GM12878 (cell line): ENCODE data around the gene DCAF7. TPM values are rescaled to one million over a fixed set of nuclear protein-coding genes. Genes with fewer than 3 reads are reported as not detected.

Source experiments
- ATAC-seq: fragments of 200-7000 bp; cut with Tn5 transposase; 3 replicates; pipeline ENCODE4 v1.9.1; 2020; ENCODE audit warnings: mild to moderate bottlenecking, moderate library complexity
- BruUV-seq: library from RNA; stranded (reverse); fragments of 400-500 nt; replicated peaks from 2 replicates; lab custom pipeline; 2021; lab: Mats Ljungman, UMichigan
- CTCF ChIA-PET: fragments of 300-600 bp; sonication (Branson Sonifier 250); formaldehyde crosslinking; extraction: SDS; loops from one replicate; lab custom pipeline; 2021; ENCODE audit warnings: inconsistent platforms; lab: Yijun Ruan, JAX
- POLR2A ChIA-PET: fragments of 350-600 bp; formaldehyde crosslinking; extraction: SDS; loops from one replicate; lab custom pipeline; 2021; ENCODE audit warnings: inconsistent platforms; lab: Charles Lee
- RAD21 ChIA-PET: fragments of 300-600 bp; sonication (Branson Sonifier 250); formaldehyde crosslinking; loops from one replicate; lab custom pipeline; 2023; ENCODE audit warnings: antibody characterized with exemption; ENCODE audit not compliant: unreplicated experiment; lab: Charles Lee
- SMC1A ChIA-PET: fragments of 300-600 bp; sonication (Branson Sonifier 250); formaldehyde crosslinking; loops from one replicate; lab custom pipeline; 2023; ENCODE audit not compliant: unreplicated experiment, uncharacterized antibody; lab: Charles Lee
- DNase-seq: peaks from one replicate; pipeline ENCODE4 v3.0.0-alpha.2; 2011; ENCODE audit warnings: low read depth, low spot score
- FAIRE-seq: peaks from 3 replicates; lab custom pipeline; 2011; peaks lifted over from hg19 to GRCh38; lab: Jason Lieb, UNC
- H2AFZ ChIP-seq: 2 replicates; pipeline ENCODE4 v1.6.0; 2011; ENCODE audit warnings: low read depth, low read length, control low read depth; ENCODE audit not compliant: control insufficient read depth
- H3K27ac ChIP-seq: 2 replicates; pipeline ENCODE4 v1.5.1; 2011; ENCODE audit warnings: control low read depth; ENCODE audit not compliant: control insufficient read depth, insufficient read depth
- H3K27me3 ChIP-seq, 2 experiments: replicated peaks in 1 of 2; 2 replicates each; pipeline versions ENCODE4 v1.6.0 to v1.6.1; 2011; ENCODE audit warnings: low read length in 1 of 2; ENCODE audit not compliant: control insufficient read depth in 2 of 2, insufficient read depth in 2 of 2
- H3K36me3 ChIP-seq, 2 experiments: 2 replicates each; pipeline ENCODE4 v1.5.1; 2011; ENCODE audit warnings: low read length in 1 of 2; ENCODE audit not compliant: control insufficient read depth in 2 of 2, insufficient read depth in 2 of 2
- H3K4me1 ChIP-seq: 2 replicates; pipeline ENCODE4 v1.6.1; 2011; ENCODE audit warnings: mild to moderate bottlenecking, low read length, moderate library complexity, mixed read lengths; ENCODE audit not compliant: control insufficient read depth, insufficient read depth
- H3K4me2 ChIP-seq: 2 replicates; pipeline ENCODE4 v1.6.0; 2011; ENCODE audit warnings: control low read depth; ENCODE audit not compliant: control insufficient read depth, insufficient read depth
- H3K4me3 ChIP-seq: fragments of 200-600 bp; sonication (generic); 2 replicates; pipeline ENCODE4 v1.5.1; 2016
- H3K79me2 ChIP-seq: 2 replicates; pipeline ENCODE4 v1.6.0; 2011; ENCODE audit warnings: low read length; ENCODE audit not compliant: control insufficient read depth, insufficient read depth
- H3K9ac ChIP-seq: 2 replicates; pipeline ENCODE4 v1.8.0; 2011; ENCODE audit warnings: low read length, control low read depth, mixed read lengths; ENCODE audit not compliant: control insufficient read depth, insufficient read depth
- H3K9me3 ChIP-seq: replicated peaks from 3 replicates; pipeline ENCODE4 v1.5.1; 2011; ENCODE audit warnings: mild to moderate bottlenecking, low read length; ENCODE audit not compliant: control insufficient read depth, insufficient read depth
- H4K20me1 ChIP-seq: 2 replicates; pipeline ENCODE4 v1.6.0; 2011; ENCODE audit not compliant: control insufficient read depth, insufficient read depth
- EED ChIP-seq: sonication (generic); IDR thresholded peaks from 2 replicates; pipeline ENCODE4 v1.6.1; 2016; ENCODE audit warnings: antibody characterized with exemption, low read depth
- SMC3 ChIP-seq: IDR thresholded peaks from 2 replicates; pipeline ENCODE4 v1.6.1; 2011; ENCODE audit warnings: low read length, improper control_type of control experiment, borderline replicate concordance
- SPI1 ChIP-seq: IDR thresholded peaks from 2 replicates; pipeline ENCODE4 v1.6.1; 2011; ENCODE audit warnings: low read depth, mild to moderate bottlenecking, low read length, moderate library complexity, borderline replicate concordance; ENCODE audit not compliant: insufficient read depth
- TCF3 ChIP-seq: IDR thresholded peaks from 2 replicates; pipeline ENCODE4 v1.6.1; 2012; ENCODE audit warnings: low read depth, mild to moderate bottlenecking, low read length, borderline replicate concordance; ENCODE audit not compliant: insufficient read depth
- ZZZ3 ChIP-seq: IDR thresholded peaks from 2 replicates; pipeline ENCODE4 v1.6.1; 2011; ENCODE audit warnings: low read depth; ENCODE audit not compliant: control insufficient read depth, insufficient read length
- WGBS: methylation state at CpG from one replicate; pipeline ENCODE4 v1.1.6; 2016; ENCODE audit warnings: low lambda C conversion rate; ENCODE audit not compliant: insufficient replicate concordance, insufficient coverage; ENCODE audit errors: missing lambda C conversion rate; 5-methylcytosine and 5-hydroxymethylcytosine counted together
- in situ Hi-C: fragments of 300-500 bp; cut with MboI; formaldehyde crosslinking; loops from 9 replicates; pipeline ENCODE4 v1.14.3; 2018; ENCODE audit warnings: mixed read lengths
- intact Hi-C: fragments of 100-400 bp; cut with micrococcal nuclease; formaldehyde crosslinking; loops from one replicate; pipeline ENCODE4 v1.14.2; 2022; ENCODE audit not compliant: unreplicated experiment
- polyA plus RNA-seq, 11 experiments: library from polyadenylated mRNA; depleted of rRNA in 4 of 11; unstranded in 6 of 11; stranded (reverse) in 5 of 11; fragments of >200 nt; fragmentation: Nextera tagmentation in 4 of 11; fragmentation: Illumina TruSeq in 1 of 11; extraction: Ambion mirVana in 4 of 11; extraction: Trizol in 1 of 11; gene quantifications; 1 replicate in 1 of 11; 2 replicates in 10 of 11; pipeline versions ENCODE4 v1.2.1 to v1.2.3, GENCODE V29; 2011 to 2016; ENCODE audit warnings: inconsistent platforms in 2 of 11, missing spikeins in 2 of 11, low read depth in 1 of 11
- total RNA-seq, 4 experiments: library from RNA; depleted of rRNA in 3 of 4; stranded (reverse); fragments of >200 nt in 3 of 4; fragmentation: Illumina TruSeq in 1 of 4; extraction: Trizol in 1 of 4; gene quantifications; 2 replicates each; pipeline versions ENCODE4 v1.2.1 to v1.2.3, GENCODE V29; 2013 to 2021
- TF ChIP-seq, protein P1 (sequence below): fragments of 450-650 bp; IDR thresholded peaks from 2 replicates; pipeline ENCODE4 v1.6.1; 2017; ENCODE audit warnings: borderline replicate concordance

The DCAF7 gene
- total and polyA plus RNA-seq, 10 of the 15 experiments (the other 5 are each of a cell fraction or from before 2014, with no cell fraction given): 27.0 to 103 (median 54.5) TPM

DNA sequence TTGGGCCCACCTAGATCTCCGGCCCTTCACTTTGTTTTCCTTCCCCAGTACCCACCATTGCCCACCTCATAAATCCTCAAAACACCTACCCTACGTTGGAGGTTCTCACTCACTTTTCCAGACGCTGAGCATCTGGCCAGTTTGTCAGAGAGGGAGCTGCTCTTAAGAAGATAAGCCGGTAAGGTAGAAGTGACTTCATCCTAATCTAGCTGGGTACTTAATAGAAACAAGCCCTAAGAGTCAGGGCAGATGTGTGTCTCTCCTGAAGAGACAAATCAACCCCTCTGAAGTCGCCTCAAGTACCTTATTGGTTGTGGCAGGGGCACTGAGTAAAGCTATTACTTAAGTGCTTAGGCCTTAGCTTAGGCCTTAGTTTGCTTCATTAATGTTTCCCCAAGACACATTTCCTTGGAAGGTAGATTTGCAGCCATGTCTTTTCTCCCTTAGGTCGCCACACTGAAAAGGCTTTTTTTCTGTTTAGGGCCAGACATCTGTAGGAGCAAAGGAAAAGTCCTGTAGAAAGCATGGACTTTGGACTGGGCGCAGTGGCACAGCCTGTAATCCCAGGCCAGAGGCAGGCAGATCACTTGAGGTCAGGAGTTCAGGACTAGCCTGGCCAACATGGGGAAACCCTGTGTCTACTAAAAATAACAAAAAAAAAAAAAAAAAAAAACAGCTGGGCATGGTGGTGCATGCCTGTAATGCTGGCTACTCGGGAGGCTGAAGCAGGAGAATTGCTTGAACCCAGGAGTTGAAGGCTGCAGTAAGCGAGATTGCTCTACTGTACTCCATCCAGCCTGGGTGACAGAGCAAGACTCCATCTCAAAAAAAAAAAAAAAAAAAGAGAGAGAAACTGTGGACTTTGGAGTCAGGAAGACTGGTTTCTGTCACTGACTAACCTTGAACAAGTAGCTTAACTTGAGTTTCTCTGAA, 51.4 kb downstream of the DCAF7 start:
- FAIRE-seq (no peak), ATAC-seq (peak; percentile 15)
- CTCF ChIA-PET: interaction anchor here (0.7 to 3.1 kb wide), 5 partner anchors 10 to 1620 kb away, joined by 3 to 39 read pairs (median 5); no protein-coding TSS in a partner anchor

More for the DNA sequence above, 51.4 kb downstream of the DCAF7 start:
- ChIA-PET RAD21 (interaction anchor here (0.7 to 1.7 kb wide), 9 partner anchors 10 to 176 kb away, joined by 3 to 5 read pairs (median 3); no protein-coding TSS in a partner anchor), POLR2A (interaction anchor here (0.6 to 2.2 kb wide), 11 partner anchors 11 to 408 kb away, joined by 3 to 8 read pairs (median 4); partner anchors contain the start of genes DCAF7 and MAP3K3), SMC1A (interaction anchor here (0.8 to 1.9 kb wide), 8 partner anchors 9 to 176 kb away, joined by 3 to 10 read pairs (median 4); partner anchors contain the start of gene MAP3K3)
- intact Hi-C loops: loop anchor here (2.0 kb wide), 1 partner anchor 45 kb away; no protein-coding TSS in a partner anchor
- no peak for DNase-seq
- peak overlapping the region; percentile 97 for H3K4me2 ChIP-seq
- peaks cover 0 to under 1% of the 10 kb centered on the region in 2 experiments; a peak in 1 of 4 replicates for H3K36me3 ChIP-seq
- peaks cover 16% of the 10 kb centered on the region for H3K79me2 ChIP-seq
- peak overlapping the region; percentile 75 for H3K9ac ChIP-seq
- WGBS: 24% methylated on average over 9 of the region's 9 CpGs
- no peaks in the 10 kb centered on the region for H3K4me1 ChIP-seq
- TF ChIP-seq SPI1 (no peak), EED (no peak), SMC3 (no peak), ZZZ3 (no peak), TCF3 (no peak)
- TF ChIP-seq, protein P1, sequence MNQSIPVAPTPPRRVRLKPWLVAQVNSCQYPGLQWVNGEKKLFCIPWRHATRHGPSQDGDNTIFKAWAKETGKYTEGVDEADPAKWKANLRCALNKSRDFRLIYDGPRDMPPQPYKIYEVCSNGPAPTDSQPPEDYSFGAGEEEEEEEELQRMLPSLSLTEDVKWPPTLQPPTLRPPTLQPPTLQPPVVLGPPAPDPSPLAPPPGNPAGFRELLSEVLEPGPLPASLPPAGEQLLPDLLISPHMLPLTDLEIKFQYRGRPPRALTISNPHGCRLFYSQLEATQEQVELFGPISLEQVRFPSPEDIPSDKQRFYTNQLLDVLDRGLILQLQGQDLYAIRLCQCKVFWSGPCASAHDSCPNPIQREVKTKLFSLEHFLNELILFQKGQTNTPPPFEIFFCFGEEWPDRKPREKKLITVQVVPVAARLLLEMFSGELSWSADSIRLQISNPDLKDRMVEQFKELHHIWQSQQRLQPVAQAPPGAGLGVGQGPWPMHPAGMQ: no peak
- H4K20me1 ChIP-seq: no peaks in the 10 kb centered on the region
- peak overlapping the region; percentile 59 for H3K27ac ChIP-seq
- no TSS peak for BruUV-seq
- peak overlapping the region; percentile 89 for H2AFZ ChIP-seq
- H3K4me3 ChIP-seq: peak overlapping the region; percentile 86
- no peaks in the 10 kb centered on the region for H3K9me3 ChIP-seq
- in situ Hi-C loops: no loop called here
- H3K27me3 ChIP-seq: no peaks in the 10 kb centered on the region
